Activated naive CD4-positive, alpha-beta T cell treated with anti-CD3 and anti-CD28 coated beads, Interleukin-2, amount 50 U/mL, for 24 hours (primary cell): Measurements from ENCODE around the gene LHFPL2.
"Not testable (repeated sequence)": the region's sequence is repeated elsewhere in the genome, so short reads cannot be mapped to it uniquely, and the experiment has no call there.

Source experiments
- H3K27ac Mint-ChIP-seq: one replicate; pipeline ENCODE4 v1.8.0; 2021; ENCODE audit warnings: mild to moderate bottlenecking, mixed read lengths
- H3K27me3 Mint-ChIP-seq: one replicate; pipeline ENCODE4 v1.8.0; 2021; ENCODE audit warnings: mixed read lengths
- H3K36me3 Mint-ChIP-seq: one replicate; pipeline ENCODE4 v1.8.0; 2021; ENCODE audit warnings: mixed read lengths
- H3K4me1 Mint-ChIP-seq: one replicate; pipeline ENCODE4 v1.8.0; 2021; ENCODE audit warnings: mixed read lengths
- H3K4me3 Mint-ChIP-seq: one replicate; pipeline ENCODE4 v1.8.0; 2021; ENCODE audit warnings: mild to moderate bottlenecking, mixed read lengths
- H3K9me3 Mint-ChIP-seq: one replicate; pipeline ENCODE4 v1.8.0; 2021; ENCODE audit warnings: mixed read lengths

Gene LHFPL2

GRCh38 chr5:78622302-78622971 lies 26.1 kb downstream of the LHFPL2 start:
- H3K36me3 Mint-ChIP-seq: no peaks in the 10 kb centered on the region
- no peak overlapping the region for H3K4me3 Mint-ChIP-seq
- H3K9me3 Mint-ChIP-seq: no peaks in the 10 kb centered on the region
- H3K4me1 Mint-ChIP-seq: no peaks in the 10 kb centered on the region
- peaks cover 2% of the 10 kb centered on the region for H3K27me3 Mint-ChIP-seq
- H3K27ac Mint-ChIP-seq: no peak overlapping the region

- no peaks in the 10 kb centered on the region for H3K36me3 Mint-ChIP-seq
- H3K9me3 Mint-ChIP-seq: no peaks in the 10 kb centered on the region
- H3K4me1 Mint-ChIP-seq: no peaks in the 10 kb centered on the region
- H3K27ac Mint-ChIP-seq: no peak overlapping the region
- no peak overlapping the region for H3K4me3 Mint-ChIP-seq
- peaks cover 2% of the 10 kb centered on the region for H3K27me3 Mint-ChIP-seq
These were observed 27.3 kb downstream of the LHFPL2 start for GRCh38 chr5:78621291-78621738.

GRCh38 chr5:78620119-78620518 lies 28.5 kb downstream of the LHFPL2 start:
- not testable (repeated sequence) for H3K36me3 Mint-ChIP-seq, H3K9me3 Mint-ChIP-seq, H3K27me3 Mint-ChIP-seq, H3K4me3 Mint-ChIP-seq, H3K27ac Mint-ChIP-seq, H3K4me1 Mint-ChIP-seq

GRCh38 chr5:78618303-78618702 lies 30.3 kb downstream of the LHFPL2 start:
- no peaks in the 10 kb centered on the region for H3K4me1 Mint-ChIP-seq
- H3K9me3 Mint-ChIP-seq: no peaks in the 10 kb centered on the region
- H3K27ac Mint-ChIP-seq: no peak overlapping the region
- peaks cover 2% of the 10 kb centered on the region for H3K27me3 Mint-ChIP-seq
- H3K4me3 Mint-ChIP-seq: no peak overlapping the region
- H3K36me3 Mint-ChIP-seq: no peaks in the 10 kb centered on the region

- Mint-ChIP-seq H3K27ac (no peak overlapping the region), H3K4me1 (no peaks in the 10 kb centered on the region), H3K4me3 (no peak overlapping the region)
These were observed 32.9 kb downstream of the LHFPL2 start for GRCh38 chr5:78615697-78616096.

DNA sequence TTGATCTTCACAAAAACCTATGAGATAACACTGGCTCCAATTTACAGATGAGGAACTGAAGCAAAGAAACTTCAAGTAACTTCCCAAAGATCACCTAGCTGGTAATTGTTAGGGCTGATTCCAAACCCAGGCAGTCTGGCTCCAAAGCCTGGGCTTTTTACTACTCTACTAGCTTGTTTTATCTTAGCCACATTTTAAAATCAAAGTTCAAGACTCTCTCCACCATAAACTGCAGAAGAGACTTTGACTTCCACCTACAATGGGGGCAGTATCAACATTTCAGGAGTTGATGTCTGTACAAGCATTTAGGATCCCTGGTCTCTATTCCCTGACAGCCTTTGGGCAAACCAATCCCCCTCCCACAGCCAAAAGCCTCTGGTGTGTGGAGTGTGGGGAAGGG lies 33.8 kb downstream of the LHFPL2 start:
- Mint-ChIP-seq H3K4me1 (no peaks in the 10 kb centered on the region), H3K9me3 (no peaks in the 10 kb centered on the region), H3K4me3 (no peak overlapping the region), H3K36me3 (no peaks in the 10 kb centered on the region), H3K27ac (no peak overlapping the region), H3K27me3 (peaks cover 2% of the 10 kb centered on the region)

More at GRCh38 chr5:78615697-78616096, 32.9 kb downstream of the LHFPL2 start:
- Mint-ChIP-seq H3K9me3 (no peaks in the 10 kb centered on the region), H3K36me3 (no peaks in the 10 kb centered on the region), H3K27me3 (peaks cover 2% of the 10 kb centered on the region)

DNA sequence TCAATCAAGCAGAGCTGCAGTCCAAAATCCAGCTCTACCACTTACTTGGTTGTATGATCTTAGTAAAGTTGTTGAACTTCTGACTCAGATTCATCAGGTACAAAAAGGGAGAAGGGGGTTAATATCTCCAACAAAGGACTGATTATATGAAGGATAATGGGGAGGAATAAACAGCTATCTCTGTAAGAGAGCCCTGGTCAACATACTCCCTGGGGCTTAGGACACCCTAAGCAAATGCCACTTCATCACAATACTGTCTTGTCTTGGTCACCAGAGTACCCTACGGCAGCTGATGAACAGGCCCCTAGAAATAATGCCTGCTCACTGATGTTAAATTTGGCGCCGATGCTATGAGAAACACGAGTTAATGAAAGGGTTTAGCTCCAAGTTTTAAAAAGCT lies 34.8 kb downstream of the LHFPL2 start:
- Mint-ChIP-seq H3K27me3 (peaks cover 2% of the 10 kb centered on the region), H3K27ac (no peak overlapping the region), H3K4me1 (no peaks in the 10 kb centered on the region), H3K4me3 (no peak overlapping the region), H3K36me3 (no peaks in the 10 kb centered on the region), H3K9me3 (no peaks in the 10 kb centered on the region)

DNA sequence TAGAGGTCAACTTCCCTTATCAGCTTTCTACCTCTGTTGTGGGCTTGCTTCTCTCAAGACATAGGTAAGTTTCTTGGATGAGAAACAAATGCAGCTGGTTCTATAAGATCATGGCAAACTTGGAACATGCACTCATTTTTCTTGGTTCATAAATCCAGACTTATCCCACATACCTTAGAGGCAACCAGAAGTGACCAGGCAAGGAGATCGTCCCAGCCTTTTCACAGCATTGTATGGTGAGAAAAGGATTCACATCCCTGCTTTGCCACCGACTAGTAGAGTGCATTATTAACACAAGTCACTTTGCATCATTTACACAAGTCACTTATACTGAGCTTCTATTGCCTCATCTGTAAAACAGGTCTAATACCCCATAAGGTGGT lies 35.4 kb downstream of the LHFPL2 start:
- no peaks in the 10 kb centered on the region for H3K36me3 Mint-ChIP-seq
- H3K27me3 Mint-ChIP-seq: peaks cover 2% of the 10 kb centered on the region
- no peaks in the 10 kb centered on the region for H3K4me1 Mint-ChIP-seq
- no peaks in the 10 kb centered on the region for H3K9me3 Mint-ChIP-seq
- no peak overlapping the region for H3K27ac Mint-ChIP-seq
- no peak overlapping the region for H3K4me3 Mint-ChIP-seq

GRCh38 chr5:78612227-78613150 lies 36.1 kb downstream of the LHFPL2 start:
- Mint-ChIP-seq H3K36me3 (no peaks in the 10 kb centered on the region), H3K27me3 (peaks cover 2% of the 10 kb centered on the region), H3K4me3 (no peak overlapping the region), H3K27ac (no peak overlapping the region), H3K9me3 (no peaks in the 10 kb centered on the region), H3K4me1 (no peaks in the 10 kb centered on the region)

- Mint-ChIP-seq H3K4me1 (no peaks in the 10 kb centered on the region), H3K36me3 (no peaks in the 10 kb centered on the region), H3K27me3 (peaks cover 3% of the 10 kb centered on the region), H3K27ac (no peak overlapping the region), H3K9me3 (no peaks in the 10 kb centered on the region), H3K4me3 (no peak overlapping the region)
These were observed 37.4 kb downstream of the LHFPL2 start for GRCh38 chr5:78611126-78611605.

DNA sequence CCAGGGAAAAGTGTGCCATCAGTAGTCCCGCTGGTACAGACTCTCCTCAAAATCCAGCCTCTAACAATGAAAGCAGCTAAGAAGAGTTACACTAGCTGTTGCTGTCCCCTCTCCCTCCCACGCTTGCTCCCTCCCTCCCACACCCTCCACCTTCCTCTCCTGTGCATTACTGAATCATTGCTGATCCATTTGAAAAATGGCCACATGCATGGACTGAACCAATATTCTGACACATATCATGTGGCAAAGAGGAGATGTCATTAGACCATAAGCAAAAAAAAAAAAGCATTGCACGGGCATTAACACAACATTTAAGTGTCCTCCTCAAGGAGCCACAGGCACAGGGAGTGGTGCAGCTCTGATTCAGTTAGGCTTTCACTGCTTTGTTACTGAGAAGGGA lies 37.9 kb downstream of the LHFPL2 start:
- peaks cover 3% of the 10 kb centered on the region for H3K27me3 Mint-ChIP-seq
- H3K9me3 Mint-ChIP-seq: no peaks in the 10 kb centered on the region
- H3K36me3 Mint-ChIP-seq: no peaks in the 10 kb centered on the region
- H3K4me1 Mint-ChIP-seq: no peaks in the 10 kb centered on the region
- no peak overlapping the region for H3K4me3 Mint-ChIP-seq
- no peak overlapping the region for H3K27ac Mint-ChIP-seq

DNA sequence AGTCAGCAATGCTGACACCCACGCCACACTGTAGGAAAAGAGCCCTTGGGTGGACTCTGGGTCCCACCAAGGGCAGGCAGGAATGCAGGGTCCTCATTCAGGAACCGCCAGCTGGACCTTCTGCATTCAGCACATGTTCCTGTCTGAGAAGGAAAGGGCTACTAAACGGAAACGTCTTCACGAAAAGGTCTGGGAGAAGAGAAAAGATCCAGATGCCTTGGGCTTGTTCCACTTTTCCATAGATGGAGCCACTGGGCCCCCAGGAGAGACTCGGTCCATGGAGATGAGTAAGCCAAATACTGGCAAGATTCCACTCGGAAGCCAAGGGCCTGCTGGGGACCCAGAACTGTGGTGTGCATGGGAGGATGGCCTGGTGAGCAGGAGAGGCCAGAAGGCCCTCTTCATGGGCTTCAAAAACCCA lies 38.4 kb downstream of the LHFPL2 start:
- Mint-ChIP-seq H3K9me3 (no peaks in the 10 kb centered on the region), H3K4me3 (no peak overlapping the region), H3K4me1 (no peaks in the 10 kb centered on the region), H3K27ac (no peak overlapping the region), H3K27me3 (peaks cover 3% of the 10 kb centered on the region), H3K36me3 (no peaks in the 10 kb centered on the region)

DNA sequence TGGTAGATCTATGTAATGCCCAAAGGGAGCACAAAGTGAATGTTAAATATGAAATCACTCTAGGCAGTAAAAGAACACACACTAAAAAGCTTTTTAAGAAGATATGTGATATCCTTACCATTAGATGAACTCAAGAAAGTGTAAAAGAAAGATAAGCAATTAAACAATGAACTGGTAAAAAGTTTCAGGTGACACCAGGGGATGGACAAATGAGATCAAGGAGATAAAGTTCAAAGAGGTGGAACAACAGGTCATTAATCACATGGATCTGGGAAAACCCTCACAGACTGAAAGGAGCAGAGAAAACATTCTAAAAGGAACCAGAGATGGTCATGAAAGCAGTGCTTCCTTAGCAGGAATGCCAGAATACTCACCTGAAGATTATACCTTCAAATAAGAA lies 40.7 kb downstream of the LHFPL2 start:
- Mint-ChIP-seq H3K4me3 (no peak overlapping the region), H3K9me3 (no peaks in the 10 kb centered on the region), H3K27ac (no peak overlapping the region), H3K4me1 (no peaks in the 10 kb centered on the region), H3K27me3 (peaks cover 3% of the 10 kb centered on the region), H3K36me3 (no peaks in the 10 kb centered on the region)

DNA sequence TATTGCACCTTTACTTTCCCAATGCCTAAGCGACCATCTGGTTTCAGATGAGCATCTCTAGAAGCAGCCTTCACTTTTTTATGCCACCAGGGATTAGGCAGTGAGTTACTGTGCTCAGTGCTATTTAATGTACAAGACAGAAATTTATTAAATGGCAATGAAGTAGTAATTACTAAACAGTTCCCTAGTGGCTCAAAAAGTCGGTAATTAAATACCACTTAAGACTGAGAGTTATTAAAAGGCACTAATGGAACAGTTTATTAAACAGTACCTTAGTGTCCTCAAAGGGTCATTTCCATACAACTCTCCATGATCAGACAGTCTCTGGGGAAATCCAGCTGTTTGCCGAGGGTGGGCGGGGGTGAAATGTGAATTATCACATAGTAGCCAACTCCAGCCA lies 42.3 kb downstream of the LHFPL2 start:
- Mint-ChIP-seq H3K27me3 (peaks cover 3% of the 10 kb centered on the region), H3K4me1 (no peaks in the 10 kb centered on the region), H3K4me3 (no peak overlapping the region), H3K36me3 (no peaks in the 10 kb centered on the region), H3K9me3 (no peaks in the 10 kb centered on the region), H3K27ac (no peak overlapping the region)

DNA sequence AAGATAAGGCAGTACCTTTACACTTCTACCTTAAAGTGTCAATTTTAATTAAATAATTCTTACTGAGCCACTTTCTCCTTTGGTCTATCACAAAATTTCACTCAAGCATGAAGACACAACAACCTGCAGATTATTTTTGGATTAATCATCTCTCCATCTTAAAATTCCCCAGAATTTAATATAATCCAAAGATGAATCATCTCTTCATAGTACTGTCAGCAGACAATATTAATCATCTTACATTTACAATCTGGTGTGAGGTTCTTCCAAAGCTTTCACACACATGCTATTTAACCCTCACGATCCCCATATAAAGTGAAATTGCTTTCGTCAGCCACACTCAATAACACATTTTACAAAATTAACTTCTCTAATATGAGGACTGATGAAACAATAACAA lies 43.0 kb downstream of the LHFPL2 start:
- no peak overlapping the region for H3K4me3 Mint-ChIP-seq
- H3K4me1 Mint-ChIP-seq: no peaks in the 10 kb centered on the region
- H3K9me3 Mint-ChIP-seq: no peaks in the 10 kb centered on the region
- no peaks in the 10 kb centered on the region for H3K36me3 Mint-ChIP-seq
- peaks cover 1% of the 10 kb centered on the region for H3K27me3 Mint-ChIP-seq
- no peak overlapping the region for H3K27ac Mint-ChIP-seq

- H3K36me3 Mint-ChIP-seq: no peaks in the 10 kb centered on the region
- no peaks in the 10 kb centered on the region for H3K9me3 Mint-ChIP-seq
- no peak overlapping the region for H3K4me3 Mint-ChIP-seq
- H3K4me1 Mint-ChIP-seq: no peaks in the 10 kb centered on the region
- peaks cover 1% of the 10 kb centered on the region for H3K27me3 Mint-ChIP-seq
- H3K27ac Mint-ChIP-seq: no peak overlapping the region
These were observed 43.8 kb downstream of the LHFPL2 start for GRCh38 chr5:78604689-78605285.
